Jurkat, Clone E6-1 (cell line): ENCODE results near the gene EGF.
"Not testable (repeated sequence)": the region's sequence is repeated elsewhere in the genome, so short reads cannot be mapped to it uniquely, and the experiment has no call there.

ENCODE experiments used
- DNase-seq: peaks from one replicate; pipeline ENCODE4 v3.0.0-alpha.2; 2011; ENCODE audit warnings: low read depth, low spot score
- H3K4me3 ChIP-seq: 2 replicates; pipeline ENCODE4 v1.5.1; 2011; ENCODE audit warnings: mild to moderate bottlenecking, low read length, control low read depth, moderate library complexity

The EGF gene

GRCh38 chr4:109949099-109949718 is 36.5 kb downstream of the EGF start:
- not testable (repeated sequence) for DNase-seq

GRCh38 chr4:109952612-109953011 is 39.9 kb downstream of the EGF start:
- no peak overlapping the region for H3K4me3 ChIP-seq
- DNase-seq: no peak

More at GRCh38 chr4:109949099-109949718, 36.5 kb downstream of the EGF start:
- not testable (repeated sequence) for H3K4me3 ChIP-seq

DNA sequence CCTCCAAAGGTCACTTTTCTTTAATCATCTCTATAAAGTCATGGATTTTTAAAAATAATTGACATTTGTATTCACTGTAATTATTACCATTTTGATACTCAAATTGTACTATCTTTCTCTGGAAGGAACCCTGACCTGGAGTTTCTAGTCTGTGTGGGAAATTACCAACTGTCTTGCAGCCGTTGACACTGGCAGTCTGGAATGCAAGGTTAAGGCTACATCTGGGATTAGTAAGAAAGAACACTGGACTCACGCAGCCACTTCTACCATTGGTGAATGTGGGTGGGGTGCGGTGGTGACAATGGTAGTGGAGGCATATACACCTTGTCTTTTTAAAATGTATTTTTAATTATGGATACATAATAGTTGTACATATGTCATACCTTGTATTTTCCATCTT is 40.9 kb downstream of the EGF start:
- no peak for DNase-seq
- no peak overlapping the region for H3K4me3 ChIP-seq

DNA sequence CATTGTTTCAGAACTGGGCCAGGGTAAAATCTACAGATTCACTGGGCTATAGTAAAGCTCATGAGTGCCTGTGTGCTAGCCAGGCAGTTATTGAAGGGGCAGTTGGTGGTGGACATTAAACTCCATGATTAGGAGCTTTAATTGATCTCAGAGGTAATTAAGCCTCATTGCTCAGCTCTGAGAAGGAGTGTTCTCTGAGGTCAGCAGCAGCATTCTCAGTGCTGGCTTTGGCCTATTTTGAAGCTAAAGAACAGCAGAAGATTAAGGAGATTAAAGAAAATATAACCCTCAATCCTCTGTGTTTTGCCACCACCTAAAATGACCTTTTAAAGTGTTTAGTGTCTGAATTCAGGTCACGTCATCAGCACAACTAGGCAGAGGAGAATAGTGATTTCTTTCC is 42.5 kb downstream of the EGF start:
- no peak overlapping the region for H3K4me3 ChIP-seq
- DNase-seq: no peak

DNA sequence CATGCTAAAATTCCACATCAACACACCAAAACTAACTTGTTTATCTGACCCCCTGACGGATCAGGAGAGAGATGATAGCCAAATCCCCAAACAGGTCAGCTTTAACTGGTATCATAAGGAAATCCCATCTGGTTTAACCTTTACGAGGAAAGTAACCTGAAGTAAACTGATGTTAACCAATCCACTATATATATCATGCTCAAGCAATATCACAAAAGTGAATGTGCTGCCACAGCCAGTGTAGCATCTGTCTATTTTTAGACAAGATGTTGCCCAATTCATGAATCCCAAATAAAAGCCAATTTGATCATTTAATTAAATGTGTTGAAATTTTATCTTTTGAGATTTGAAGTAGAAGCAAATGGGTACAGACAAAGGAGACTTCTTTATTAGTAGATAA is 44.5 kb downstream of the EGF start:
- H3K4me3 ChIP-seq: no peak overlapping the region
- no peak for DNase-seq

- no peak for DNase-seq
- no peak overlapping the region for H3K4me3 ChIP-seq
Observed at GRCh38 chr4:109959195-109959594, 46.5 kb downstream of the EGF start.

DNA sequence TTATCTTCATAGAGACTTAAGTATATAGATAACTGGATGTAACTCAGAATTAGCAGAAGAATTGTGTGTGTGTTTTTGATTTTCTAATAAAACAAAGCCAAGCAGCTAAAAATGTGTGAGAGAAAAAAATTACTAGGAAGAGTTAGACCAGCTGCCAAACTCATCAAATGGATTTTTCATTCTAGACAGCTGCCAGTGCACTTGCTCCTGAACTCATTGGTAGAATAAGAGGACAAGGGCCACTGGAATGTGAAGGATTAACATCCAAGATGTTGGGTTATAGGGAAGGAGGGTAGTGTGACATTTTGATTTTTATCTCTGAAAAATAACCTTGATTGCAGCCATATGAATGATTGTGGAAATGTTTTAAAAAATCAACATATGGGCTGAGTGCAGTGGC is 49.7 kb downstream of the EGF start:
- no peak for DNase-seq
- no peak overlapping the region for H3K4me3 ChIP-seq

GRCh38 chr4:109966891-109967481 is 54.3 kb downstream of the EGF start:
- DNase-seq: no peak

GRCh38 chr4:109967798-109968520 is 55.3 kb downstream of the EGF start:
- H3K4me3 ChIP-seq: no peak overlapping the region
- no peak for DNase-seq

More at GRCh38 chr4:109966891-109967481, 54.3 kb downstream of the EGF start:
- no peak overlapping the region for H3K4me3 ChIP-seq

DNA sequence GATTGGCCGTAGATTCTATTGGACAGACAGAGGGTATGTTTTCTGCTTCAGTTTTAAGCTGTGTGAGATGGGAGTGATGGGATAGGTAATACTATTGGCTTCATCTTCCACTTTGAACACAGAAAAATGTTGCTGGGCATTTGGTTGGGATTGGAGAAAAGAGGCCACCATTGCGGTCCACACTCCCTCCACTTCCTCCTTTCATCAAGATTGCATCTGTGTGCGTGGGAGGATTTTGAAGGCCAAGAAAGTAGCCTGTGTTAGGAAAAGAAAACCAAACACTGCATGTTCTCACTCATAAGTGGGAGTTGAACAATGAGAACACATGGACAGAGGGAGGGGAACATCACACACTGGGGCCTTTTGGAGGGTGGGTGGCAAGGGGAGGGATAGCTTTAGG is 56.4 kb downstream of the EGF start:
- no peak overlapping the region for H3K4me3 ChIP-seq
- no peak for DNase-seq

- peak; percentile 25 for DNase-seq
- H3K4me3 ChIP-seq: no peak overlapping the region
Observed at GRCh38 chr4:109969919-109970318, 57.2 kb downstream of the EGF start.

DNA sequence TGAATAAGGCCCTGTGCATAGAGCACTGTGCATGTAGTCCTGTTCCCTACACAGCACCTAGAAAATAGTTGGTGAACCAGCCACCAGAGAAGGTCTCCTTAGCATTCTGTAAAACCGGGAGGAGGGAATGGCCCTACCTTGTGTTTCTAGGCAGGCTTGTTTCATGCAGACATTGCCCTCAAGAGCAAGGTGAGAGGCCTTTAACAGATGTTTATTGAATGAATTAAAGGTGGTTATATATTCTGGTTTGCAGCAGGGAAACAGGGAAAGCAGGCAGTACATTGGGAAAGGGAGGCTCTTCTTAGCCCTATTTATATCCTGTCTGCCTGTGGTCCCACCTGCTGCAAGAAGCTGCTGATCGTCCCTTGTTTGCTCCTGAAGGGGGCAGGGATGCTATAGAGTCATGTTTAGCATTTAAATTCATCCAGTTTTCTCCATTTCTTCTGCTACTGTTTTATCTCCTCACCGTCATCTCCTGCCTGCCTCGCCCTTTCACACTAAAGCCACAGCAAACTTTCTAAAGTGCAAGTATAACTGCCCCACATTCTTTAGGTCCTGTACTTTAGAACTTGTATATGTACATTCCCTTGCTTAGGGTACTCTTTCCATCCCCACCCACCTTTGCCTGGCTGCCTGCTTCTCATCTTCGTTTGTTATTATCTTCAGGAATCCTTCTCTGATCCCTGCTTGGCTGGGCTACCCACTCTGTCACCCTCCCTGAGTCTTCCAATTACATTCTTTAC is 60.3 kb downstream of the EGF start:
- DNase-seq: no peak

DNA sequence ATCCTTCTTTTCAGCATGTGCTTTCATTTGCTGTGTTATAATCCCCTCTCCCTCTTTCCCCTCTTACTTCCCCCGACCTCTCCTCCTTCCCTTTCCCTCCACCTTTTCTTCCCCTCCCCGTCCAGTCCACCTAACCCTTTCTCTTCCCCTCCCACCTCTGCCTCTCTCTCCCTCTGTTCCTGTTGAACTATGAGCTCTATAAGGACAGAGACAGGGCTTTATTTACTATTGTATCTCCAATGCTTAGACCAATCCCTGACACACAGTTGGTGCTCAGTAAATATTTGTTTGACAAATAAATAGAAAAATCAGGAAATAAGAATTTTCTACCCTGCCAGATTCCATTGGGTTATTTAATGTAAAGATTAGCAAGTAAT is 60.8 kb downstream of the EGF start:
- no peak overlapping the region for H3K4me3 ChIP-seq
- no peak for DNase-seq

More for the DNA sequence above, 60.3 kb downstream of the EGF start:
- no peak overlapping the region for H3K4me3 ChIP-seq

GRCh38 chr4:109976189-109976588 is 63.5 kb downstream of the EGF start:
- no peak for DNase-seq
- H3K4me3 ChIP-seq: no peak overlapping the region

- no peak overlapping the region for H3K4me3 ChIP-seq
- peak; percentile 14 for DNase-seq
Observed at GRCh38 chr4:109977854-109978501, 65.3 kb downstream of the EGF start.

DNA sequence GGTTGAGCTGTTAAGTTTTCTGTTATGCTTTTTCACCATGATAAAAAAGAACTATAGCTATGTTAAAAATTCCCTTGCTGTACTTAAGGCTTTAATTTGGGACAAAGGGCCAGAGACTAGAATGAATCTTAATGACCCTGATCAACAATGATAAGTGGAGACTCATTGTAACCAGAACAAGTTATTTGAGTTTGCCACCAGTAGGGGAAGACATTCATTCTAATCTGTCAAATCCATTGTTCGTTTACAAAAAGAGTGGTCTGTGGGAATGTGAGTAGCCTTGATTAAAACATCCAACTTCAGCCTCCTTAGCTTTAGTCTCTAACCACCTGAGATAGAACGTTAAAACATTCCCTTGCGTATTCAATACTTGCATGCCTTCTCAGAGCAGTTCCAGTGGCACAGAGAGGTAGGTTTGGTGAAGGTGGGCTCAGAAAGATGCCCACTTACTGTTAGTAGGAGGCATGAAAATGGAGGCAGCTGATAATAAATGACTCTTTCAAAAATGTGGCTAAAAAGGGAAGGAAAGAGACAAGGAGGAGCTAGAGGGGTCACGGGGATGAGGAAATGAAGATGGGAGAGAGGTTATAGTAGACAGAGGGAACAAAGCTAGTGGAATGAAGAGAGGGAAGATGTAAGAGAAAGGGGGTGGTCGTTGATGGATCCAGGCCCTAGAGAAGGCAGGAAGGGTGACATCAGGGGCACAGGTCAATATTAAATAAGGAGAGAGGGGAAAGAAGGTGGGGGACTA is 66.2 kb downstream of the EGF start:
- DNase-seq: peak; percentile 4
- H3K4me3 ChIP-seq: no peak overlapping the region

- DNase-seq: no peak
Observed at GRCh38 chr4:109979920-109980717, 67.4 kb downstream of the EGF start.

DNA sequence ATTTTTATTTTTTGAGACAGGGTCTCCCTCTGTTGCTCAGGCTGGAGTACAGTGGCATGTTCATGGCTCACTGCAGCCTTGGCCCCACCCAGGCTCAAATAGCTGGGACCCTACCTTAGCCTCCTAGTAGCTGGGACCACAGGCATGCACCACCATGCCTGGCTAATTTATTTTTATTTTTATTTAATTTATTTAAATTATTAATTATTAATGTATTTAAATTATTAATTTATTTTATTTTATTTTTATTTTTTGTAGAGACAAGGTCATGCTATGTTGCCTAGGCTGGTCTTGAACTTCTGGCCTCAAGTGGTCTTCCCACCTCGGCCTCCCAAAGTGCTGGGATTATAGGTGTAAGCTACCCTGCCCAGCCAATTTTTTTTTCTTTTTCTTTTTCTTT is 69.3 kb downstream of the EGF start:
- H3K4me3 ChIP-seq: no peak overlapping the region
- no peak for DNase-seq

More at GRCh38 chr4:109979920-109980717, 67.4 kb downstream of the EGF start:
- no peak overlapping the region for H3K4me3 ChIP-seq
